HG03159 (cell line): ENCODE results near the gene ANGPT4.
"Not testable (repeated sequence)": the region's sequence is repeated elsewhere in the genome, so short reads cannot be mapped to it uniquely, and the experiment has no call there.

Experiments
- ATAC-seq: cut with Tn5 transposase; IDR thresholded peaks from one replicate; pipeline ENCODE4 v1.9.1; 2021; ENCODE audit warnings: mild to moderate bottlenecking, moderate library complexity; ENCODE audit not compliant: unreplicated experiment

Gene ANGPT4

GRCh38 chr20:909641-910040 is 6.5 kb downstream of the ANGPT4 start:
- ATAC-seq = no peak

GRCh38 chr20:906703-907270 is 9.3 kb downstream of the ANGPT4 start:
- ATAC-seq = no peak

- no peak for ATAC-seq
These were observed 10.1 kb downstream of the ANGPT4 start for GRCh38 chr20:906001-906520.

- no peak for ATAC-seq
These were observed 10.7 kb downstream of the ANGPT4 start for GRCh38 chr20:905396-905961.

GRCh38 chr20:904039-904545 is 12.0 kb downstream of the ANGPT4 start:
- ATAC-seq = no peak

GRCh38 chr20:897436-897835 is 18.7 kb downstream of the ANGPT4 start:
- not testable (repeated sequence) for ATAC-seq

- no peak for ATAC-seq
These were observed 19.6 kb downstream of the ANGPT4 start for GRCh38 chr20:896501-897025.

GRCh38 chr20:892371-892770 is 23.8 kb downstream of the ANGPT4 start:
- not testable (repeated sequence) for ATAC-seq

- ATAC-seq = no peak
These were observed 24.4 kb downstream of the ANGPT4 start for GRCh38 chr20:891706-892080.

- ATAC-seq = no peak
These were observed 25.0 kb downstream of the ANGPT4 start for GRCh38 chr20:891058-891705.

- no peak for ATAC-seq
These were observed 25.5 kb downstream of the ANGPT4 start for GRCh38 chr20:890666-891057.

GRCh38 chr20:889932-890463 is 26.1 kb downstream of the ANGPT4 start:
- ATAC-seq = no peak

GRCh38 chr20:889106-889505 is 27.0 kb downstream of the ANGPT4 start:
- ATAC-seq = no peak

- ATAC-seq = no peak
These were observed 28.1 kb downstream of the ANGPT4 start for GRCh38 chr20:888057-888456.

- ATAC-seq = no peak
These were observed 29.0 kb downstream of the ANGPT4 start for GRCh38 chr20:887137-887536.

- no peak for ATAC-seq
These were observed 30.9 kb downstream of the ANGPT4 start for GRCh38 chr20:884983-885952.

- ATAC-seq = no peak
These were observed 34.4 kb downstream of the ANGPT4 start for GRCh38 chr20:881783-882144.

GRCh38 chr20:881051-881782 is 34.9 kb downstream of the ANGPT4 start:
- ATAC-seq = no peak

GRCh38 chr20:879626-880025 is 36.5 kb downstream of the ANGPT4 start:
- no peak for ATAC-seq
